VCaP (cell line): ENCODE data around the gene PTGER2.

Experiments
- H3K27ac ChIP-seq: fragments of 450-650 bp; 2 replicates; pipeline ENCODE4 v1.5.1; 2017
- CTCF ChIP-seq: fragments of 450-650 bp; conservative IDR thresholded peaks from 2 replicates; pipeline ENCODE4 v1.5.1; 2017; ENCODE audit warnings: mild to moderate bottlenecking, moderate library complexity

PTGER2 gene, protein sequence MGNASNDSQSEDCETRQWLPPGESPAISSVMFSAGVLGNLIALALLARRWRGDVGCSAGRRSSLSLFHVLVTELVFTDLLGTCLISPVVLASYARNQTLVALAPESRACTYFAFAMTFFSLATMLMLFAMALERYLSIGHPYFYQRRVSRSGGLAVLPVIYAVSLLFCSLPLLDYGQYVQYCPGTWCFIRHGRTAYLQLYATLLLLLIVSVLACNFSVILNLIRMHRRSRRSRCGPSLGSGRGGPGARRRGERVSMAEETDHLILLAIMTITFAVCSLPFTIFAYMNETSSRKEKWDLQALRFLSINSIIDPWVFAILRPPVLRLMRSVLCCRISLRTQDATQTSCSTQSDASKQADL

GRCh38 chr14:52313903-52314594 is at the start of gene PTGER2:
PTGER2 (plus strand) TSS chr14:52314312; CDS start chr14:52314549, 237 bp downstream.
- peak within 1 kb of the TSS; percentile 66 for H3K27ac ChIP-seq
- TF ChIP-seq CTCF = no peak

GRCh38 chr14:52265253-52265652 is 48.9 kb upstream of the PTGER2 start:
- no peak overlapping the region for H3K27ac ChIP-seq
- no peak for TF ChIP-seq CTCF

DNA sequence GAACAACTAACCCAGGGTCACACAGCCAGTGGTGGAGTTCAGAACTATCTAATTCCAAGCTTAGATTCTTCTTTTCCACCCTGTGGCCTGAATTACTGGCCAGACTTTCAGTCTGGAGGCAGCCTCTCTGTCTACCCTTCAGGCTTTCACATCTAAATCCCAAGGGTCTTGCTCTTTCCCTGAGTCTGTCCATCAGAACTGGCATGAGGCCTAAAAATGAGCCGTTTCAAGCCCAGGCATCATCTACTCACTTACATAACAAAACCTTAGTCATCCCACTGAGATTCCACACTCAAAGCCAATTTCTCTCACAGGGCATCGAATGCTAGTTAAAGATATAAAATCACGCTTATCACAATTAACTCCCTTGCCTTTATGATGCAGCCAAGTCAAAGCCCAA is 47.9 kb upstream of the PTGER2 start:
- no peak for TF ChIP-seq CTCF
- H3K27ac ChIP-seq = no peak overlapping the region

DNA sequence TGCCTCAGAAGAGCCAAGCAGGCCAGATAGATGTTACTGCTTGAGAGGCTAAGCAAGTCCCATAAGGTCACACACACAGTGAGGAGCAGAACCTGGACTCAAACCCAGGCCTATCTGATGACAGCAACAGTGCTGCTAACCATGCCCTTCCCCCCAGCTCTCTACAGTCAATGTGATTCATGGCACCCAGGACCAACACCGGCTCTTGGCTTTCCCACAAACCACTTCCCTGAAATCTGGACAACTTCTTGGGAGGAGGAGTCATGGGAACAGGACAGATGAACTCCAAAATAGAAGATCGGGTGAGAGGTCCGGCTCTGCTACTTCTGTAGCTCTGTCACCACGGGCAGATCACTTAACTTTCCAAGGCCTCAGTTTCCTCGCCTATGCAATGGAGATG is 47.3 kb upstream of the PTGER2 start:
- no peak overlapping the region for H3K27ac ChIP-seq
- TF ChIP-seq CTCF = no peak

GRCh38 chr14:52267501-52268278 is 46.4 kb upstream of the PTGER2 start, which contains the start of gene PTGDR:
PTGDR (plus strand) TSS chr14:52267698; CDS start chr14:52267815, 117 bp downstream.
- no peak for TF ChIP-seq CTCF
- no peak within 1 kb of the TSS for H3K27ac ChIP-seq

GRCh38 chr14:52268279-52269061 is 45.6 kb upstream of the PTGER2 start:
- H3K27ac ChIP-seq = no peak overlapping the region
- TF ChIP-seq CTCF = no peak
